PFSK-1 (cell line): ENCODE data around the gene CHST2.

Experiments
- FOXP2 ChIP-seq: optimal IDR thresholded peaks from 2 replicates; pipeline ENCODE3; 2011; ENCODE audit warnings: borderline replicate concordance, control low read depth, inconsistent platforms; ENCODE audit not compliant: insufficient read depth; ENCODE audit errors: extremely low read length, extremely low read depth
- POLR2AphosphoS5 ChIP-seq: IDR thresholded peaks from 2 replicates; pipeline ENCODE4 v1.6.1; 2012; ENCODE audit warnings: low read depth, mild to moderate bottlenecking, control low read depth, low read length, moderate library complexity
- REST ChIP-seq, 2 experiments: IDR thresholded peaks; 2 replicates each; pipeline versions ENCODE4 v1.6.1 to v1.8.0; 2011 to 2012; ENCODE audit warnings: low read depth in 2 of 2, low read length in 2 of 2, control low read depth in 1 of 2, inconsistent platforms in 1 of 2, mild to moderate bottlenecking in 1 of 2, moderate library complexity in 1 of 2; ENCODE audit not compliant: insufficient read depth in 1 of 2
- SIN3A ChIP-seq: IDR thresholded peaks from 2 replicates; pipeline ENCODE4 v1.6.1; 2012; ENCODE audit warnings: mild to moderate bottlenecking, low read length, moderate library complexity, borderline replicate concordance; ENCODE audit not compliant: insufficient read depth
- TAF1 ChIP-seq: IDR thresholded peaks from 2 replicates; pipeline ENCODE4 v1.6.1; 2012; ENCODE audit warnings: low read length, control low read depth, borderline replicate concordance; ENCODE audit not compliant: insufficient read depth

The CHST2 gene

GRCh38 chr3:143170074-143170473 is 50.5 kb downstream of the CHST2 start:
- TF ChIP-seq REST (IDR thresholded peaks at IDR 0.05; ENCODE audit: insufficient read depth in 1 of 2, low read depth in 2 of 2, low read length in 2 of 2) (no peak), TAF1 (no peak), POLR2AphosphoS5 (no peak), SIN3A (no peak), FOXP2 (no peak)

- TF ChIP-seq SIN3A (no peak), FOXP2 (no peak), TAF1 (no peak), POLR2AphosphoS5 (no peak), REST (IDR thresholded peaks at IDR 0.05; ENCODE audit: insufficient read depth in 1 of 2, low read depth in 2 of 2, low read length in 2 of 2) (no peak)
These were observed 51.1 kb downstream of the CHST2 start for GRCh38 chr3:143170676-143171075.

GRCh38 chr3:143171141-143171980 is 51.8 kb downstream of the CHST2 start:
- no peak for TF ChIP-seq TAF1
- no peak for TF ChIP-seq SIN3A
- TF ChIP-seq REST (IDR thresholded peaks at IDR 0.05; ENCODE audit: insufficient read depth in 1 of 2, low read depth in 2 of 2, low read length in 2 of 2): no peak
- TF ChIP-seq FOXP2: no peak
- TF ChIP-seq POLR2AphosphoS5: no peak

- no peak for TF ChIP-seq SIN3A
- no peak for TF ChIP-seq FOXP2
- TF ChIP-seq TAF1: no peak
- no peak for TF ChIP-seq POLR2AphosphoS5
- no peak for TF ChIP-seq REST (IDR thresholded peaks at IDR 0.05; ENCODE audit: insufficient read depth in 1 of 2, low read depth in 2 of 2, low read length in 2 of 2)
These were observed 52.7 kb downstream of the CHST2 start for GRCh38 chr3:143172062-143172794.

GRCh38 chr3:143172795-143173145 is 53.2 kb downstream of the CHST2 start:
- TF ChIP-seq POLR2AphosphoS5: no peak
- TF ChIP-seq FOXP2: no peak
- TF ChIP-seq TAF1: no peak
- TF ChIP-seq SIN3A: no peak
- TF ChIP-seq REST (IDR thresholded peaks at IDR 0.05; ENCODE audit: insufficient read depth in 1 of 2, low read depth in 2 of 2, low read length in 2 of 2): no peak
